DMS114 treated with DMSO at 0.1 percent for 48 hours (cell line): ENCODE measurements around the gene ADAM23.

Experiments used
- DNase-seq: peaks from one replicate; lab custom pipeline; 2025; ENCODE audit not compliant: unreplicated experiment; lab: John Stamatoyannopoulos, UW

ADAM23 gene

DNA sequence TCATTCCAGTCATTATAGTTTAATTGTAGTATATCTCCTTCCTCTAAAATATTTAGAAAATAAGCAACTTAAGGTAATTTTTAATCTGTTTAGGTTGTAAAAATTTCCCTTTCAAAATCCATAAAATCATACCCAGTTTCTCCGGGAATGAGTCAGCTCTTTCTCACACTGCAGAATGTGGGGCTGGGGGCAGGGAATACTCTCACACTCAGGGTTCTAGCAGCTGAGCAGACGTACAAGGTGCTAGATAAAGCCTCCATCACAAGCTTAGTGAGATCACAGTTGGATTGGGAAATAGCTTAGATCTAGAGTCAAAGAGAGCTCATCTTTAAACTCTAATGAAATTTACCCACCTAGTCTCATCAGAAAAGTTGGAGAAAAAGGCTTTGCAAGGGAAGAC is 119.0 kb downstream of the ADAM23 start:
- DNase-seq, result no peak

DNA sequence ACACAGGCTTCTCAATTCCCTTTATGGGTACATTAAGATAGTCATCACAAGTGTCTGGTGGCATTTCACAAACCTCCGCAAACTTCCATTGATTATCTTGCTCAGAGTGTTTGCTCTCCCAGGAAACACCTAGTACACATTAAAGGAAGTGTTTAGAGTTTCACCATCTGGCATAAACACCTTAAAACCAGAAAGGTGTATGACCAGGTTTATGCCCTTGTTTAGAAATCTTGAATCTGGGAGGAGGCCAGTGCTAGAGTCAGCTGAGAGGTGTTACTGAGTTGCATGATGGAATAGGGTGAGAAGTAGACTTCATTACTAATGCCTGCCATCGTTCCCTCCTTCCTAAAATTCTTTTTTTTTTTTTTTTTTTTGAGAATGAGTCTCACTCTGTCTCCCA is 120.0 kb downstream of the ADAM23 start:
- DNase-seq, result no peak

DNA sequence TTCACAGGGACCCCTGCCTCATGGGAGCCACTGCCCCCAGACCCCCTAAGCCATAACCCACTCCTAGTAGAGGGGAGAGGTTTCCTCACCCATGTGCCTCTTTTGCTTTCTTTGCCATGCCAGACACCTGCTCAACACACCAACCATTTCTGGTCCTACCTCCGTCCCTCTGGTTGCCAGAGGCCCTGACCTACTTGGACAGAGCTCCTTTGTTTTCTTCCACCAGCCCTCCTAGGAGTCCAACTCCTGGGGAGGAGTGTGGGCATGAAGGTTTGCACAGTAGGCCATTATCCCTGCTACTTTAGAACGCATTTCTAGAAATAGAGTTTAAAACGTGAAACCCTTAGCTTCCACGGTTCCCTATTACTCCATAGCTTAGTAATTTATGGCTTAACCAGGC is 122.3 kb downstream of the ADAM23 start:
- no peak for DNase-seq

DNA sequence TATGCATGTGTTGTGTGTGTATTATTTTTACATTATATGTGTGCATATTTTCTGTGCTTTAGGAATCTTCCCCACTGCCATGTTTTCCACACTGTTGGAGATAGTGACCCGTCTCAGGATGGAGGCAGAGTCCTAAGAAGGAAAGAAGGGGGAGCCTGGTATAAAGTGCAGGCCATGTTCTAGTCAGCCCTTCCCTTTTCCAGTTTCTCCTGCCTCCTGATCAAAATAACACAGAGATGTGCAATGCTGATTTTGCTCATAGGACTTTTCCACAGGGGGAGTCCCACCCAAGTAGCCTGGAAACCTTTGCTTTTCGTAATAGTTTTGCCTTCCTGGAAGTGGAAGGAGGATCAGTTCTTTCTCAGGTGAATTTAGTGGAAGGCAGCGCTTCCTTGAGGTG is 126.1 kb downstream of the ADAM23 start:
- DNase-seq, result no peak

DNA sequence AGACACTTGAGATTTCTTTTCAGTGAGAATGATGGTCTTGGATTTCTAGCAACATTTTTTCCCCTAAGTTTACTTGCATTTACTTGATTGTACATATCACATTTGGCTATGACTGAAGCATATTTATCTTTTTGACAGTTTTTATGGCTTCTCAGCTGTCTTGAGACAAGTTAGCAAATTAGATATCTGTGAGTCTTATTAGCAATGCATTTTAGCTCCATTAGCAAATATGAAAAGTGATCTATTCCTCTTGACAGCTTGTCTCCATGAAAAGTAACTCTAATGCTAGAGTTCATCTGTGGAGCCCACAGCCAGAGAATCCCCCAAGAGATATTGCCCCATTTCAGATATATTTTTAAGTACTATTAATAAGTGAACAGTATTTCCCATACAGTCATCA is 126.9 kb downstream of the ADAM23 start:
- no peak for DNase-seq

DNA sequence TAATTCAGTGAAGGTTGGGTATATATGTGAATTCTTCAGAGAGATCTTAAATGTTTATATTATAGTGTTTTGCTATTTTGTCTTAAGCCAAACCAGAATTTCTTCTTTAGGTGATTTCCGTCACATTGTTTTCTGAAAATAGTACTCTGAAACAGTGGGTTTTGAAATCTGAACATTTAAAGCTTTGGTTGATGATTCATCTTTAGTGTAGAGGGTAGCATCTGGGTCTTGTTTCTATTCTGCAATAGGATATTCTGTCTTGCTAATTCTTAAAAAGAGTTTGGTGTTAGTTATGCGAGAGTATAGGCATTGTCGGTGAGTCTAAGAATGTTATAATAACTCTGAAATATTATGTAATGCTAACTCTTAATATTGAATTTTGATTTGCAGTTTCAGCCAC is 129.4 kb downstream of the ADAM23 start:
- DNase-seq, result no peak

DNA sequence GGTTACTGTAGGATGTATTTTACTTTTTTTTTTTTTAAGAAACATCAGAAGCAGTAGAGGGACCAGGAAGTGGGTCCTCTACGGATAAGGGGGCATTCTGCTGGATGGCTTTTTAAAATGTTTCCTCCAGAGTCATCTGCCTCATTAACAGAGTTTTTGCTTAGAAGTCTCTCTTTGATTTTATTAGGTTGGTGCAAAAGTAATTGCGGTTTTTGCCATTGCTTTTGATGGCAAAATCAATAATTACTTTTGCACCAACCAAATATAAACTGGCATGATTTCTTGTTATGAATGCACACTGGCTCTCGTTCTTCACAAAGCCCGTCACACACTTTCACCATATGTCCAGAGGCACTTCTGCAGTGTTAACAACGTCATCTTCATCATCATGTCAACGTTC is 130.5 kb downstream of the ADAM23 start:
- no peak for DNase-seq

DNA sequence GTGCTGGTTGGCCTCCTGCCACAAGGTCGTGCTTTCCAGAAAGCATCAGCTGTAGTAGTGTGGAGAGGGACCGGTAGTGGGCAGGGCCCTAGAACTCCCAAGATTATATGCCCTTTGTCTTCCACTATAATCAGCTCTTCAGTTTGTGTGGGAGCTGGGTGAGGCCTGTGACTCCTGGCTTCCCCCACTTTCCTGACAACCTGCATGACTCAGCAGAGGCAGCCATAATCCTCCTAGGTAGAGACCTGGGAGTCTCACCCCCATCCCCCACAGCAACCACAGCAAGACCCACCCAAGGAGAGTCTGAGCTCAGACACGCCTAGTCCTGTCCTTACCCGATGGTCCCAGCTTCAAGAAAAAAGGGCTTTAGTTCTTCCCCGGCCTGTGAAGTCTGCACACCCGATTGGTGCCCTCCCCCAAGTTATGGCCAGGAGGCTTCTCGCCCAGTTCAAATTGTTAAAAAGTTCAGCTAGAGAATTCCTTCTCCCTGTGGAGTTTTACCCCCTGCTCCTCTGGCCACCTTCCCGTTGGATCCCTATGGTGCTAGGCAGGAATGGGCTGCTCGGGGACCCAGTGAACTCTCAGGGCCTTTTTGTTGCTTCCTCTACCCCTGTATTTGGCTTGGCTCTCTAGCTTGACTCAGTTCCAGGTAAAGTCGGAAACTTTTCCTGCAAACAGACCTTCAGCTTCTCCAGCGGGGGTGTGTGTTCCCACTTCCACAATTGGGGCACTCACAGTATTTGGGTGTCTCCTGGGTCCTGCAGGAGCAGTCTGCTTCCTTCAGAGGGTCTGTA is 141.2 kb downstream of the ADAM23 start:
- DNase-seq, result no peak

DNA sequence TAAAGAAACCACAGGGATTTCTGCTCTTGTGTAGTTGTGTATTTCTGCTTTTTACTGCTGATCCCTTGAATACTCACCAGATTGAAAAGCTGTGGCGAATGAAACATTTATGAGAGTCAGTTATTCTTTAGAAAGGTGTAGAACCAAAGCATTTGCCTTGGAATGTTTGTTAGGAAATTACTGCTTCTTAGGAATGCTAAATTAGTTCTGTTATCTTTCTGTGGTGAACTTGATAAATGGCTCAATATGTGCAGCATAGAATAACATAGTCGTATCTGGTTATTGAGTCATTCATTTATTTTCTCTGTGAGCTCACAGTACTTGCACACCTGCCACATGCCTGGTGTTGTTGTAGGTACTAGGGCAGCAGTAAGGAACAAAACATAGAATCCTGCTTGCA is 142.0 kb downstream of the ADAM23 start:
- no peak for DNase-seq

DNA sequence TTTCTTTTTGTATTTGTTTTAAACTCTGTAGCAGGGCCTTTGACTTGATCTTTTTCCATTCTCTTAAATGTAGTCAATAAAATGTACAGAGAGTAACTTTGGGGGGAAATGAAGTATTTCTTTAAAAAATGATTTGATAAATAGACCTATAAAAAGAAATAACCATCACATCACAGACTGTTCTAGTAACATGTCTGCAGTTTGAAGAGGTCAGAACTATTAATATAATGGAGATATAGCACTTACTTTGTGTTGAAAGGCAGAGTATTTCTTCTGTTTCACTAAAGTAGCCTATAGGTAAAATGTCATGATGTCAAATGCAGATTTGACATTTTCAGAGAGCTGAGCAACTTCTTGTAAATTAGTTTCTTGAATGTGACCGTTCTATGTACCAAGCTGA is 143.3 kb downstream of the ADAM23 start:
- DNase-seq, result no peak

DNA sequence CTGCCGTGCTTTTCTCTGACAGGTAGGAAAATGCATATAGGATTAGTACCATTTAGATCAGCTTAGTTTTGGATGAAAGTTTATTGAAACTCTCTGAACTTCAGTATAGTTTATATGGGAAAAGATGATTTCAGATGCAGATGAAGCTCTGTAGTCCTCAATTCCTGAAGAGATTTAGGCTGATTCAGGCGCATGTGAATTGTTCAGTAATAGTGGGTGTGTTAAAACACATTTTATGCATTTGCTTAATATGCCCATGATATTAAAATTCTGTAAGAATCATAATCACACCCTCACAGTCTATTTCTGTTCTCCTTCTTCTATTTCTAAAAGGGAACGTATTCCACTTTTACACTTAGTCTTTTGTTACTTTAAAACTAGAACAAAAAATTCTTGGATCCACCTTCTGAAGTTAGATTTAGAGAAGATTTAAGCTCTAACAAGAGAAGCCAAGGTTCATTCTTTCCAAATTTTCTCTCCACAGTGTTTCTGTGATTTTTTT is 154.4 kb downstream of the ADAM23 start:
- DNase-seq, result no peak

DNA sequence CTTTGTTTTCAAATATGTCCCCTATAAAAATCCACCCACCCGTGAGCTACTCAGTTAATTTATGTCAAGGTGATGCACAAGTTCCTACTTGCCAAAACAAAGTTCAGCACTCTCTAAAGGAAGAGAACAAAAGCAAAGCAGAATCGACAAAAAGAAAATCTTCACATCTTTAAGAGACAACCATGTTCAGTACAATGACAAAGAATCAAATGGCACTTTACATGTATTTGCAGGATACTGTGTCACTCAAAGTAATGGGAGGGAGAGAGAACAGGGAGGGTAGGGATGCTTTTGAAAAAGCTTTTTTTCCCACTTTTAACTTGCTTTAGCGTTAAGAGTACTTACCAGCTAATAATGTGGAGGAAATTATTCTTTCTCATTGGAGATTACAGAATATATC is 159.9 kb downstream of the ADAM23 start:
- no peak for DNase-seq

DNA sequence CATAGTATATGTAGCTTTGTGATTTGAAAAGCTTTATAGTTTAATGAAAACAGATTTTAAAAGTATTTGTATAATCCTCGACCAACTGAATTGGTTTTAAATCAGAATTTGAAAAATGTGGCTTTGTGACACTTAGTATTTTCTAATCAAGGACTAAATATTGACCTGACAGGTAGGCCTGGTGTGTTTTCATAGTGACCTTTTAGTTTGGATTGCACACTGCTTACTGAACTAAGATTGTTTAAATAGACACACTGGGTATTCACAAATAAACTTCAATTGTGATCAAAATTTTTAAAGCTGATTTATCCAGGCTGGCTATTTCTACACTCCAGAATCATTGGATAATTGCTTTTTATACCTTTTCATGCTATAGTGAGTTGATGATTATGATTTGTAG is 167.1 kb downstream of the ADAM23 start:
- no peak for DNase-seq

DNA sequence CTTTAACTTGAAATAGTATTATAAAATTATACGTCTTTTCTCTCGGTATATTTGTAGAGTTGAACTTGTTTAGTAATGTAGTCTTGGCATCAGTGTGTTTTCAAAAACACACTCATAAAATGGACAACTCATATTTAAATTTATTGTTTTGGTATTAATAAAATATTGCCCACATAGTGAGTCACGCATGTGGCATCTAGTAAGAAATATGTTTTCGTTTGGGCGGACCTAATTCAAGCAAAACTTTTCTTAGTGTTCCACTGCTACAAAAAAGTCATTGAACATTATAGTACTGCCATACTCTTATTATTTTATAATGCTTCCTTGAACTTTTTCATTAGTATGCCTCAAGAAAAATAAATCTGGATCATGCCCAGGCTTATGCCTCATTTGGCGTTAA is 167.9 kb downstream of the ADAM23 start:
- no peak for DNase-seq

DNA sequence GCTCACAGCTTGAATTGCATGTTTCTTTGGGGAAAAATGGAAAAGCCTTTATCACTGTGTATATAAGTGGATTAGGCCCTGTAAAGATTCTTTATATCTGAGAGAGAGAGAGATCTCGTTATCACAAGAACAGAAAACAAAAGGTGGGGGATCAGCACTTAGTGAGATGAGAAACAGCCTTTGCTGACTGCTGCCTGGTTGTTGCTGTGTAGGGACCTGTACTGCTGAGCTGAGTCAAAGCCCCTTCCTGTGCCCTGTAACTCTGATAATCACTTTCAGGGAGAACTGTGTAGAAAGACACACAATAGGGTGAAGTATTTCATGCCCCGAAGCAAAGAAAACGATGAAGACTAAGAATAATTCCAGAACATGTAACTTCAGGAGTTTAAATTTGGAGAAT is 168.4 kb downstream of the ADAM23 start:
- no peak for DNase-seq

DNA sequence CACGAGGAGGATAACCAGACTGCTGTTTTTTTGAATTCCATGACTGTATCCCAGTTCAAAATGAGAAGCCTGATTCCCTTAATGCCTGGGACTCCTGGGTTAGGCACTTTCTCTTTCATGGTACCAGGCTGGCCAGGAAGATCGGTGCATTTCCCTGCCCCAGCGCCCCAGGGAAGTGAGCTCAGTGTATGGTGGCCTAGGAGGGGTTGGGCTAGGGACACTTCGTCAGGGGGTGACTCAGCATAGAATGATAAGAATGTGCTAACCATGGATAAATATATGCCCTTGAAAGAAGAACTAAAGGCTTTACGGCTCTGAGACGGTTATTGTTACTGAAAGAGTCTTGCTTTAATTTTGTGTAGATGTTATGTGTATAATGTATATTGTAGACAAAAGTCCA is 171.5 kb downstream of the ADAM23 start:
- no peak for DNase-seq

DNA sequence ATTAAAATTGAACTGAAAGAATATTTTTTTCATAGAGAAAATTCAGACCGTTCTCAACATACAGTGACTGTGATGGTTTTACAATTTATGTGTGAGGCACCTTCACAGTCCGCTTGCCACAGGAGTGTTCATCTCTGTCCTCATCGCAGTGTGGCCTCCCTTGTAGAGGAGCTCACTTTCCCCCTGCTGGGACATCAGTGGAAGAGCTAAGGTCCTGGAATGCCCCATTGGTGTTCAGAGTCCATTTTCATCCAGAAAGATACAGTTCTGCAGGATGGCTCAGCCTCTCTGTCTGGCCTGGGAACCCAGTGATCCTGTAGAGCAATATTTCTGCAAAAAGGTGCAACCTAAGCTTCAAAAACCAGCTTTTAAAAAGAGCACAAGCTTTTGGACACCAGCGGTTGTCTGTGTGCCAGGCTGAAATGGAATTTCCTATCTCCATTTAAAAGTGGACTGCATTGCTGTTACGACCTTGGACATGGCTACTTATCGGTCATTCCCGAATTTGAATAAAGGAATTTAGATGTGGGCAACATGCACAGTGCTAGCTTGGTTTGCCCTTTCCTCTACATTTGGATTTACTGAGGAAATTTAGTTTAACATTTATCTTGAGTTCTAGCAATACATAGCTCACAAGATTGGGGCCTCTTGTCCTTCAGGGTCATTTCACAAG is 172.2 kb downstream of the ADAM23 start:
- no peak for DNase-seq

DNA sequence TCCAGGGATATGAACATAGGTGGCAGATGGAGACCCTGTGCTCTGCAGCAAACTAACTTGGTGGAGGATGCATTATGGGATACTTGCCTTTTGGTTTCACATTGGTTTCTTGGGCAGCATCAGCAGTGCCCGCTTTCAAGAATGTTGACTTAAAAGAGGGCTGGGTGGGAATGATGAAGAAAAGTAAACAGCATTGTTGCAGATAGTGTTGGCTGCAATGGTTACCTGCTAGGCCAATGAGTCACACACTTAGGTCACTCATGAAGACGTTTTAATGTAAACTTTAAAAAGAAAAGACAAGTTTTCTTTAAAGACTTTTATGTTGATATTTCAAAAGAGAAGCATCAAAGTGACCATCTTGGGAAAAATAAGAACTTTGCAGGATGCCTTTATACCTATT is 172.8 kb downstream of the ADAM23 start:
- DNase-seq, result no peak

DNA sequence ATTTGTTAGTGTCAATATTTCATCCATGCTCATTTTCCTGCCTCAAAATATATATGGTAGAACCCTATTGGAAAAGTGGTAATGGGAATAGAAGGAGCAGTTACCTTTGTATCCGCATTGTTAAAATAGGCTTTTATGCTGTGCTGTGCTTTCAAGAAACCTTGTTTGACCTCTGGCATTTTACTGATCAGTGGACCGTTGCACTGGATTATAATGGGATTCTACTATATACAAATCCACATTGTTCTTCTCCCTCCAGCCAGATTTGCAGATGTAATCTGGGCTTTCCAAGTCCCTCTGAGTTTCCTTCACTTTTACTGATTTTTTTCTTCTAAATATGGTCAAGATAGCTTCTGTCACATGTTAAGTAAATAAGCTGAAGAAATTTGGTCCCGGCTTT is 175.7 kb downstream of the ADAM23 start:
- DNase-seq, result no peak

DNA sequence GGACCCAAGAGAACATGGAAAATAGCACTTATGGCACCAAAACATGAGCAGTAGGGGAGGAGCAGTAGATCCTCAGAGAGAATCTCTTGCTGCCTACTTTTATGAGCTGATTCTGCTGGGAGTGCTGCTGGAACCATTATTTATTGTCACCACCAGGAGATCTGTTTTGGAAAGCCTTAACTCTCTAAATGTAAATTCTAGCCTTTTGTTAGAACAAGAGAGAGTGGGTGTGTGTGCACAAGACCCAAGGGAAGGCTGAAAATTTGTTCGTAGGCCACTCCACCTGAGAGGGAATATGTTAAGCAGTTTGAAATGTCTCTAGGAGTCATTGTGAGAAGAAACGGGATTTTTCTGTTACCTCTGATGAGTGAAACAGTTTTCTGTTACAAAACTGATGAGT is 182.8 kb downstream of the ADAM23 start:
- no peak for DNase-seq

DNA sequence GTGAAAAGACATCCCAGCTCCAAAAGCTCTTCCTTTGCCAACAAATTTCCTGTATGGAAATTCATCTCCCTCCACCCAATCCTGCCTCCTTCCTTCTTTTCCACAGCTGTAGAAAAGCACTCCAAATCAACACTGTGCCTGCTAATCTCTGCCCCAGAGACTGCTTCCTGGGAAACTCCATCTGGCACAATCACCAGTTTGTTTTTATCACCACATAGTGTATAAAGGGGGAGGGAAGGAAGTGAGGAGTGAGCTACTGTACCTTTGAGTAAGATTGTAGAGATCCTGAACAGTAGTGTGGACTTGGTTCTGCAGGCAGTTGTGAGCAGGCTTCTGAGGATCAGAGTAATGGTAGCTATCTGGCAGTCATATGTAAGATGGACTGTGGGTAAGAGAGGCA is 184.3 kb downstream of the ADAM23 start:
- DNase-seq, result no peak

DNA sequence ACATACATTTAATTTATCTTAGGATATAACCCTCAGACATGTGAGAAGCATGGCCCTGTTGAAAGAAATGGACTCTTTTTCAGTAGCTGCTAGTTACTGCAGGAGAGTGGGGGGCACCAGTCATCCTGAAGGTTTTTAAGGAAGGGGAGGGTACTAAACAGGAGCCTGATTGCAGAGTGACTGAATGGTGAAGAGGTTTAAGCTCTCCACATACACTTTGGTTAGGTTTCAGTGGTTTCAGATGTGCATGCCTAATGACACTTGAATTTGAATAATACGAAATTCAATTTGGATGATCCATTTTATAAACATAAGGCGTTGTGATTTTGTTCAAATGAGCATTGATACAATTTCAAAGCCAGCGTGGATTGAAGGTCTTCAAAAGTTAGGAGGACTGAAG is 188.0 kb downstream of the ADAM23 start:
- DNase-seq, result no peak

DNA sequence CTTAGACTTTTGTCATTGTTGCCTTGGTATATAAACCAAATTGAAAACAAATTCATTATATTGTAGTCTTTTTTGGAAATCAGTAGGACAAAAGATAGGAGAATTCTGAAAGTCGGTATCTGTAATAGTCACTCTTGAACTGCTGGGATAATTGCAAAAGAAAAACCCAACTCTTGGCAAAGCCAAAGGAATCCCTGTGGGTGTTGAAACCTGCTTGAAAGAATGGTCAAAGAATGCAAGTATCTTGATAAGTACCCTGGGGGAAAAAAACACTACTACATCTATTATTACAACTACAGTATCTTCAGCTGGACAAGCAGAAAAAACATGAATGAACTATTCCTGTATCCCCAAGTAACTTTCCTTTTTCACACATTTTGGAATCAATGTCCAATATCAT is 191.7 kb downstream of the ADAM23 start:
- no peak for DNase-seq
